Measurements from ENCODE around the gene BICRA.

The BICRA gene

DNA sequence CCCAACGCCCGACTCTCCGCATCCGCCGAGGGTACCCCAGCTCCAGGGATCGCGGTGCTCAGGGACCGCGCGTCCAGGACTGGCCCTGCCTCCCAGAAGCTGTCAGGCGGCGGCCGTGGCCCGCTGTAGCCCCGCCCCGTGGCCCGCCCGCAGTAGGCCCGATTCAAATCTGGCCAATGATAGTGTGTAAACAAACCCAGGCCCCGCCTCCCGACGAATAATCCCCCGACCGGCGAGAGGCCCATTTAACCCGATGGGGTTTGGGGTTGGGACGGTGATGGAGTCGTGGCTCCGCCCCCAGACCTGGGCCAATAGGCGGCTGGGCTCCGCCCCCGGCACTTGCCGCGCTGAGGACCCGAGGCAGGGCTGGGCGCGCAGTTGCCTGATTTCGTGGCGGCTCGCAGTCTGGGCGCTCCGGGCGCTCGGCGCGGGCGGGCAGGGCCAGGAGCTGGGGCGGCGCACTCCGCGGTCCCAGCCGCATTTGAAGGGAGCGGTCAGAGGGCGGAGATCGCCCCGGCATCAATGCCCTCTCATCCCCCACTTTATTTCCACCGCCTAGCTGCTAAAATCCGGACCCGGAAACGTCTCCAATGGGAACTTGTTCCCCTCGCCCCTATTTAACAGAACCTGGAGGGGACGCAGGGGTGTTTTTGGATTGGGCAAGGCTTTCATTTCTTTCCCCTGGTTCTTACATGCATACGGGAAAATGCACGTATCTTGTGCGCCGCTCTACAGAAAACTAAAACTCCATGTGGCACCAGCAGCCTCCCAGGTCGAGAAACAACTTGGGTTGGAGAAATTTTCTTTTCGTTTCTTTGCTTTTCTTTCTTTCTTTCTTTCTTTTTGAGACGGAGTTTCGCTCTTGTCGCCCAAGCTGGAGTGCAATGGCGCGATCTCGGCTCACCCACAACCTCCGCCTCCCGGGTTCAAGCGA is 8.4 kb upstream of the BICRA start:
- TF ChIP-seq SPI1 (IDR thresholded peaks at IDR 0.05; ENCODE audit: borderline replicate concordance, low read depth) (no peak), CTCF (IDR thresholded peaks at IDR 0.05; ENCODE audit: insufficient read depth, low read length) (no peak), POLR2AphosphoS5 (IDR thresholded peaks at IDR 0.05; ENCODE audit: low read depth) (peak; percentile 76; the same call in 1 of the 2 replicates), GABPA (IDR thresholded peaks at IDR 0.05; ENCODE audit: low read depth) (no peak)
- TF ChIP-seq, protein P1, sequence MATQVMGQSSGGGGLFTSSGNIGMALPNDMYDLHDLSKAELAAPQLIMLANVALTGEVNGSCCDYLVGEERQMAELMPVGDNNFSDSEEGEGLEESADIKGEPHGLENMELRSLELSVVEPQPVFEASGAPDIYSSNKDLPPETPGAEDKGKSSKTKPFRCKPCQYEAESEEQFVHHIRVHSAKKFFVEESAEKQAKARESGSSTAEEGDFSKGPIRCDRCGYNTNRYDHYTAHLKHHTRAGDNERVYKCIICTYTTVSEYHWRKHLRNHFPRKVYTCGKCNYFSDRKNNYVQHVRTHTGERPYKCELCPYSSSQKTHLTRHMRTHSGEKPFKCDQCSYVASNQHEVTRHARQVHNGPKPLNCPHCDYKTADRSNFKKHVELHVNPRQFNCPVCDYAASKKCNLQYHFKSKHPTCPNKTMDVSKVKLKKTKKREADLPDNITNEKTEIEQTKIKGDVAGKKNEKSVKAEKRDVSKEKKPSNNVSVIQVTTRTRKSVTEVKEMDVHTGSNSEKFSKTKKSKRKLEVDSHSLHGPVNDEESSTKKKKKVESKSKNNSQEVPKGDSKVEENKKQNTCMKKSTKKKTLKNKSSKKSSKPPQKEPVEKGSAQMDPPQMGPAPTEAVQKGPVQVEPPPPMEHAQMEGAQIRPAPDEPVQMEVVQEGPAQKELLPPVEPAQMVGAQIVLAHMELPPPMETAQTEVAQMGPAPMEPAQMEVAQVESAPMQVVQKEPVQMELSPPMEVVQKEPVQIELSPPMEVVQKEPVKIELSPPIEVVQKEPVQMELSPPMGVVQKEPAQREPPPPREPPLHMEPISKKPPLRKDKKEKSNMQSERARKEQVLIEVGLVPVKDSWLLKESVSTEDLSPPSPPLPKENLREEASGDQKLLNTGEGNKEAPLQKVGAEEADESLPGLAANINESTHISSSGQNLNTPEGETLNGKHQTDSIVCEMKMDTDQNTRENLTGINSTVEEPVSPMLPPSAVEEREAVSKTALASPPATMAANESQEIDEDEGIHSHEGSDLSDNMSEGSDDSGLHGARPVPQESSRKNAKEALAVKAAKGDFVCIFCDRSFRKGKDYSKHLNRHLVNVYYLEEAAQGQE (IDR thresholded peaks at IDR 0.05; ENCODE audit: insufficient replicate concordance, low read depth) = no peak
- Histone ChIP-seq H3K27me3 (ENCODE audit: insufficient read depth, poor library complexity, severe bottlenecking) (no peaks in the 10 kb centered on the region), H3K4me3 (replicated peaks; ENCODE audit: insufficient read depth, low read length) (peak overlapping the region; percentile 58), H3K27ac (replicated peaks) (peak overlapping the region; percentile 73)
- peak; percentile 96 to 100 for DNase-seq (ENCODE audit: low read depth in 1 of 2, low spot score in 1 of 2)

- Histone ChIP-seq H3K27ac (replicated peaks) (peak overlapping the region; percentile 73), H3K4me3 (replicated peaks; ENCODE audit: insufficient read depth, low read length) (peak overlapping the region; percentile 58; the same call in 1 of the 2 replicates), H3K27me3 (ENCODE audit: insufficient read depth, poor library complexity, severe bottlenecking) (no peaks in the 10 kb centered on the region)
- DNase-seq (ENCODE audit: low read depth in 1 of 2, low spot score in 1 of 2) = no peak
- TF ChIP-seq, protein P1 (IDR thresholded peaks at IDR 0.05; ENCODE audit: insufficient replicate concordance, low read depth) = no peak
- TF ChIP-seq SPI1 (IDR thresholded peaks at IDR 0.05; ENCODE audit: borderline replicate concordance, low read depth) (no peak), CTCF (IDR thresholded peaks at IDR 0.05; ENCODE audit: insufficient read depth, low read length) (no peak)
Measured at GRCh38 chr19:47601180-47601904, 7.6 kb upstream of the BICRA start.

DNA sequence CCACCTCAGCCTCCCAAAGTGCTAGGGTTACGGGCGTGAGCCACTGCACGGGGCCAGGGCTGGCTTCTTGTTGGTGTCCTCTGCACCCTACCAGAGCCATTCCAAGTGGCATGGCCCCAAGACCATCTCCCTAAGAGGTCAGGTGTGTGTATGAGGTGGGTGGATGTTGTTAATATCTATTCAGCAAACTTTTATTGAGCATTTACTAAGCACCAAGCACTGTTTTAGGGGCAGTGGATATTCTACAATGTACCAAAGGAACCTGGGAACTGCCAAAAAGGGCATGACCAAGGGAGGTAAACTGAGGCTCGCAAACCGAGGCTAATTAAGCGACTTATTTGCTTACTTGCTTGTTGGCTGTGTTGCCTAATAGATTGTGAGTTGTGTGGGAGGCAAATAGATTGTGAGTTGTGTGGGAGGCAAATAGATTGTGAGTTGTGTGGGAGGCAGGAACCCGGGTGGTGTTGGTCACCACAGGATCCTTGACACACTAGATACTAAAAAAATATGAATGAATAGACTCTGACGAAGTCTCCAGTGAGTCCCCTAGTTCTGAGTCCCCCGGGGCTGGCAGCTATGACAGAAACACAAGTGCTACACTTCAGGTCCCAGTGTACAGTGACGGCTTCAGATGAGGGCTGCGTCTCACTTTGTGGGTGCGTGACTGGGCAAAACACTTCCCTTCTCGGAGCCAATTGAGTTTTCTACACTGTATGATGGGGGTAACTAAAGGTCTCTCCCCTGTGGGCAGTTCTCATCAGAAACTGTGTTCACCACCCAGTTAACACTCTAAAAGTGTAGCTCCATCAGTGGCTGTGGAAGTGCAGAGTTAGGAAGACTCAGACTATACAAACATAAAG is 5.0 kb upstream of the BICRA start:
- no peak for TF ChIP-seq CTCF (IDR thresholded peaks at IDR 0.05; ENCODE audit: insufficient read depth, low read length)
- TF ChIP-seq, protein P1 (IDR thresholded peaks at IDR 0.05; ENCODE audit: insufficient replicate concordance, low read depth) = no peak
- TF ChIP-seq SPI1 (IDR thresholded peaks at IDR 0.05; ENCODE audit: borderline replicate concordance, low read depth) = 0 out of 2 replicates have a peak, but pooled peaks have one; percentile 15
- TF ChIP-seq GABPA (IDR thresholded peaks at IDR 0.05; ENCODE audit: low read depth) = no peak
- no peak overlapping the region for H3K4me3 ChIP-seq (replicated peaks; ENCODE audit: insufficient read depth, low read length)
- no peaks in the 10 kb centered on the region for H3K27me3 ChIP-seq (ENCODE audit: insufficient read depth, poor library complexity, severe bottlenecking)
- DNase-seq (ENCODE audit: low read depth in 1 of 2, low spot score in 1 of 2) = peak in 1 of 2 experiments; percentile 41
- H3K27ac ChIP-seq (replicated peaks) = no peak overlapping the region

Measured in HL-60 (cell line).